NB4 (cell line): Measurements from ENCODE around the gene ZER1.

ENCODE experiments used
- DNase-seq: peaks from one replicate; pipeline ENCODE4 v3.0.0; 2010; ENCODE audit warnings: low read depth
- H3K4me3 ChIP-seq: one replicate; pipeline ENCODE4 v1.5.1; 2011; ENCODE audit warnings: mild to moderate bottlenecking, low read depth, low read length, moderate library complexity
- CTCF ChIP-seq: IDR thresholded peaks from one replicate; pipeline ENCODE4 v1.5.1; 2012; ENCODE audit warnings: low read depth, low read length
- MAX ChIP-seq: IDR thresholded peaks from 2 replicates; pipeline ENCODE4 v1.6.1; 2011; ENCODE audit warnings: low read depth, low read length
- MYC ChIP-seq: IDR thresholded peaks from 2 replicates; pipeline ENCODE4 v1.6.1; 2011; ENCODE audit warnings: low read depth, low read length
- POLR2A ChIP-seq: IDR thresholded peaks from 2 replicates; pipeline ENCODE4 v1.6.1; 2011; ENCODE audit warnings: mild to moderate bottlenecking; ENCODE audit not compliant: insufficient read length; ENCODE audit errors: extremely low read depth

The ZER1 gene

GRCh38 chr9:128770286-128771030 is 1.3 kb downstream of the ZER1 start:
- DNase-seq, result no peak
- TF ChIP-seq CTCF (no peak), MAX (no peak), POLR2A (no peak), MYC (no peak)
- H3K4me3 ChIP-seq, result peak overlapping the region; percentile 84

- no peak for DNase-seq
- no peak overlapping the region for H3K4me3 ChIP-seq
- TF ChIP-seq POLR2A (no peak), MYC (no peak), MAX (no peak), CTCF (no peak)
Observed at GRCh38 chr9:128768606-128769005, 3.1 kb downstream of the ZER1 start.

GRCh38 chr9:128765499-128765898 is 6.2 kb downstream of the ZER1 start:
- no peak for TF ChIP-seq MAX
- no peak for TF ChIP-seq POLR2A
- no peak for TF ChIP-seq MYC
- TF ChIP-seq CTCF, result no peak
- no peak overlapping the region for H3K4me3 ChIP-seq
- DNase-seq, result no peak

- TF ChIP-seq MAX (no peak), MYC (no peak), POLR2A (no peak), CTCF (peak; percentile 7)
- DNase-seq, result peak; percentile 34
- no peak overlapping the region for H3K4me3 ChIP-seq
Observed at GRCh38 chr9:128764361-128764760, 7.4 kb downstream of the ZER1 start.

GRCh38 chr9:128762671-128763449 is 8.9 kb downstream of the ZER1 start:
- TF ChIP-seq MYC (no peak), POLR2A (no peak), CTCF (no peak), MAX (no peak)

More at GRCh38 chr9:128762671-128763449, 8.9 kb downstream of the ZER1 start:
- no peak for DNase-seq
- H3K4me3 ChIP-seq, result no peak overlapping the region
